ENCODE measurements around the gene PDE4B.

PDE4B gene

DNA sequence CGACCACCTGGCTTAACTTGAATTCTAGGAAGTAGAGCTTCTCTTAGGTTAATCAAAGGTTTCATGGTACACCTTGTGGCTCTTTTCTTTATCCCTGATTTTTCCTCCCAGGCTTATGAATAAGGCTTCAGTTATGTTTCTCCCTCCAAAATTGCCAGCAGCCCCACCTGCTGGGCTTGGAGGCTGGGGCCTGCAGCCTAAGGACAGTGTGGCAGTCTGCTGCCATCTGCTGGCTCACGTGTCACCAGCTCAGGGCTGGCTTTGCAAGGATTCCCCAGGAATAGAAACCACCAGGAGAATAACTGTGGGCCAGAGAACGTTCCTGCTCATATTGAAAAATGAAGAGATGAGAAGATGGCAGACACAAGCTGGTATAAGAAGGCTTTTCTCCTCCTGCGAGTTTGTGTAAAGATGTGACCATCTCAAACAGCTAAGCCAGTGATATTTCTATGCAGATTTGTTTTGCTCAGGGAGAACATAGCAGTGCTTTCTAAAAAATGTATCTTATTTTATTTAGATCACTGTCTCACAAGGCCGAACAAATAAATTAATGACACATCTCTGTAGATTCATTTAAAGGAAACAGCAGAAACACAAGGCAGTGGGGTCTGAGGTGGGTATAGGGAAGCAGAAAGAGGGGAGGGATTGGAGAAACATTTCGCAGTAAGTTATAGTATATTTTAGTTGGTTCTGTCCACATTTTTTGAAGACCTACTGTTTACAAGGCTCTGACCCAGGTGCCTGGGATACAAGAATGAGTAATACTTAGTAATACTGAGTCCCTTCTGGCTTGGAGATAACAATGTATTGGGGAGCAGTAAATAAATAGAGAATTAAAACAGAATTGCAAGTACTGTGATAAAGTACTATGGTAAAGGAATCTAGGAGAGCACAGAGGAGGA is 450.2 kb downstream of the PDE4B start:
- TF ChIP-seq, protein P1, sequence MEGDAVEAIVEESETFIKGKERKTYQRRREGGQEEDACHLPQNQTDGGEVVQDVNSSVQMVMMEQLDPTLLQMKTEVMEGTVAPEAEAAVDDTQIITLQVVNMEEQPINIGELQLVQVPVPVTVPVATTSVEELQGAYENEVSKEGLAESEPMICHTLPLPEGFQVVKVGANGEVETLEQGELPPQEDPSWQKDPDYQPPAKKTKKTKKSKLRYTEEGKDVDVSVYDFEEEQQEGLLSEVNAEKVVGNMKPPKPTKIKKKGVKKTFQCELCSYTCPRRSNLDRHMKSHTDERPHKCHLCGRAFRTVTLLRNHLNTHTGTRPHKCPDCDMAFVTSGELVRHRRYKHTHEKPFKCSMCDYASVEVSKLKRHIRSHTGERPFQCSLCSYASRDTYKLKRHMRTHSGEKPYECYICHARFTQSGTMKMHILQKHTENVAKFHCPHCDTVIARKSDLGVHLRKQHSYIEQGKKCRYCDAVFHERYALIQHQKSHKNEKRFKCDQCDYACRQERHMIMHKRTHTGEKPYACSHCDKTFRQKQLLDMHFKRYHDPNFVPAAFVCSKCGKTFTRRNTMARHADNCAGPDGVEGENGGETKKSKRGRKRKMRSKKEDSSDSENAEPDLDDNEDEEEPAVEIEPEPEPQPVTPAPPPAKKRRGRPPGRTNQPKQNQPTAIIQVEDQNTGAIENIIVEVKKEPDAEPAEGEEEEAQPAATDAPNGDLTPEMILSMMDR (IDR thresholded peaks at IDR 0.05; ENCODE audit: low read depth, low read length), result peak; percentile 100
- in situ Hi-C loops (cut with HindIII; ENCODE audit: low sequenced_read_pairs), result no loop called here
- DNase-seq (ENCODE audit: low read depth, low spot score), result peak; percentile 89
- H3K4me3 ChIP-seq (ENCODE audit: low read depth, low read length), result no peak overlapping the region

DNA sequence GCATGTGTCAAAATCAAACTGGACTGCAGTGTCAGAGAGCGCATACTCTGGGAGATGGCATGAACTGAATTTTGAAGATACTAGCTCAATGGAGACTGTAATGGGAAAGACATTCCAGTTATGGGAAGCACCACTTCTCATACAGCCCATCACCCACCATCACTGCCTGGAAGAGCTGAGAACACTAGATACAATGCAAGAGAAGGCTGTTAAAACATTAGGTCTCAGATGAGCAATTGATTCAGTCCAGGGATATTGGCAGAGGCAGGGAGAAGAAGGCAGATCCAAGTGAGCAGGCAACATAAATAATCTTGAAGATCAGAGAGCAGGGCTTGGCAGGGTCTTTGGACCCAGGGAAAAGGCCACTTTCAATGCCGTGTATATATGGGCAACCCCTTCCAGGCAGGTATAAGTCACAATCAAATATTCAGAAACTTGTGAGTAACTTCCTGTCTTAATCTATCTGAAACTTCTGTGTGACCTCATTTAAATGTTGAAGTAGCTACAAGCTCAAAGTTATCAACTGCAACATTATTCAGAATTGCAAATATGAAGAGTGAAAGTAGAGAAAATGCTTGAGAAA is 450.9 kb downstream of the PDE4B start:
- H3K4me3 ChIP-seq (ENCODE audit: low read depth, low read length), result no peak overlapping the region
- TF ChIP-seq, protein P1 (IDR thresholded peaks at IDR 0.05; ENCODE audit: low read depth, low read length), result no peak
- DNase-seq (ENCODE audit: low read depth, low spot score), result no peak
- in situ Hi-C loops (cut with HindIII; ENCODE audit: low sequenced_read_pairs), result no loop called here

DNA sequence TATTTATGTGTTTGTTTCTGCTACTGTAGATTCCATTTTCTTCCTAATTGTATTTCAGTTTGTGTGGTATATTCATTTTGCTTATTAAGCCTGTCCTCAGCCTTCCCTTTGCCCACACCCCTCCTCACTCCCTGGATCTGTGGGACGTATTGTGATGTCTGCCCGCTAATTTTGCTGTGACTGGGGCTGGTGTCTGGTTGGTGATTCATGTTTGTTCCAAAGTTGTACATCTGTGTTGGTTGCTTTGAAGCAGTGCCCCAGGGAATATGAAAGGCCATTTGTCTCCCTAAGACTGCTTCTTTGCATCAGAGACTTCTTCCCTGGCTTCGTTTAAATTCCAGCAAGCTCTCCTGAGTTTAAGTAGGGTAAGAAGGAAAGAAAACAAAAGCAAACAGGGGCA is 451.7 kb downstream of the PDE4B start:
- no peak for DNase-seq (ENCODE audit: low read depth, low spot score)
- H3K4me3 ChIP-seq (ENCODE audit: low read depth, low read length), result no peak overlapping the region
- in situ Hi-C loops (cut with HindIII; ENCODE audit: low sequenced_read_pairs), result no loop called here
- TF ChIP-seq, protein P1 (IDR thresholded peaks at IDR 0.05; ENCODE audit: low read depth, low read length), result no peak

DNA sequence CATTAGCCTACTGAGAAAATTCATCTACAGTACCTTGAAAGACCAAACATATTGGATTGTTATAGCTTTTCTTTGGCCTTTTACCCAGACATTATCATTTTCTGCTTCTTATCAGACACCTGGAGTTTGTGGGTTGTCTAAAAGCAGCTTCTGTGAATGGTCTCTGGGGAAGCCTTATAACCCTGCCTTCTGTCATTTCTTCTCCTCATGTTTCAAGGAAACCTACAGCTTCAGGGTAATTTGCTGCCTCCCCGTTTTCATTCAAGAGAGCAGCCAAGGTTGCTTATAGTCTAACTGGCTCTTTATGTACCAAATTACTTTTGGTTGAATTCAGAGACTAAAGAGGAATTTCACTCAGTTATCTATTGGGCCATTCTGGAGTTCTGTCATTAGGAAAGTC is 453.0 kb downstream of the PDE4B start:
- in situ Hi-C loops (cut with HindIII; ENCODE audit: low sequenced_read_pairs), result no loop called here
- H3K4me3 ChIP-seq (ENCODE audit: low read depth, low read length), result no peak overlapping the region

DNA sequence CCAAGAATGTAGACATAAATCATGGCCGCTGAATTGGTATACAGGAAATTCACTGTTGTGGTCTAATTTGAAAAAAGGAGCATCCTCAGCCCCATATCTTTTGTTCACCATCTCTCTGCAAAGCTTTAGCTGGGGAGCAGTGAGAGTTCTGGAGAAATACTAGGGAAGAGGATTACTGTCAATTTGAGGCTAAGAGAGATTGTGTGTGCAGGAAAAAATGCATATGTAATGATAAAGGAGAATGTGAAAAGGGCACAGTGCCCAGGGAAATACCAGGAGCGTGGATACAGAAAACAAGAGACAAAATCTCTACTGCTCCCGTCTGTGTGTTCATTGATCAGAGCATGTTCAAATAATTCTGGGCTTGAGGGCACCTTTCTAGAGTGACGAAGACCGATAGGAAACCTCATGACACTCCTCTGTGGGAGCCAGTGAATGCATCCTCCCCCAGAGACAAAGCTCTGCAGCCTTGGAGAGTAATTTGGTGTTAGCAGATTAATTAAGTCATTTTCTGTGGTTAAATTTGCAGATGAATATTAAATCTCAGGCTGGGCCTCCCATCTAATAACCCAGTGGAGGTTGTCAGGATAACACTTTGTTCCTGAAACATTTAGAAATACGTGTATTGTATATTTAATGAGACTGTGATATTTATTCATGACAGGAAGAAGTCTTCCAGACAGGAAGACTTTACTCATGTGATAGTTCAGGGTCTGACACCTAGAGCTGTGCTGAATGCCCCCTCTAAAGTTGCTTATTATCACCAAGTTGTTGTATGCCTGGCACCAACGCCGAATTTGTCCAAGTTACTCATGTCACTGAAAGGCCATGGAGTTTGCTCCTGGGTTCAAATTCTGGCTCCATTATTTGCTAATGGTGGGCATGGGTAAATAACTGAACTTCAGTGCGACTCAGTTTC is 453.9 kb downstream of the PDE4B start:
- H3K4me3 ChIP-seq (ENCODE audit: low read depth, low read length), result no peak overlapping the region
- in situ Hi-C loops (cut with HindIII; ENCODE audit: low sequenced_read_pairs), result no loop called here
- DNase-seq (ENCODE audit: low read depth, low spot score), result no peak
- TF ChIP-seq, protein P1 (IDR thresholded peaks at IDR 0.05; ENCODE audit: low read depth, low read length), result no peak

More for the DNA sequence above, 453.0 kb downstream of the PDE4B start:
- TF ChIP-seq, protein P1 (IDR thresholded peaks at IDR 0.05; ENCODE audit: low read depth, low read length), result no peak
- DNase-seq (ENCODE audit: low read depth, low spot score), result no peak

Measured in astrocyte of the spinal cord (primary cell).